Measurements from ENCODE around the gene KIF3A.

The KIF3A gene

GRCh38 chr5:132675936-132676689 is 61.2 kb downstream of the KIF3A start:
- no peak for DNase-seq

DNA sequence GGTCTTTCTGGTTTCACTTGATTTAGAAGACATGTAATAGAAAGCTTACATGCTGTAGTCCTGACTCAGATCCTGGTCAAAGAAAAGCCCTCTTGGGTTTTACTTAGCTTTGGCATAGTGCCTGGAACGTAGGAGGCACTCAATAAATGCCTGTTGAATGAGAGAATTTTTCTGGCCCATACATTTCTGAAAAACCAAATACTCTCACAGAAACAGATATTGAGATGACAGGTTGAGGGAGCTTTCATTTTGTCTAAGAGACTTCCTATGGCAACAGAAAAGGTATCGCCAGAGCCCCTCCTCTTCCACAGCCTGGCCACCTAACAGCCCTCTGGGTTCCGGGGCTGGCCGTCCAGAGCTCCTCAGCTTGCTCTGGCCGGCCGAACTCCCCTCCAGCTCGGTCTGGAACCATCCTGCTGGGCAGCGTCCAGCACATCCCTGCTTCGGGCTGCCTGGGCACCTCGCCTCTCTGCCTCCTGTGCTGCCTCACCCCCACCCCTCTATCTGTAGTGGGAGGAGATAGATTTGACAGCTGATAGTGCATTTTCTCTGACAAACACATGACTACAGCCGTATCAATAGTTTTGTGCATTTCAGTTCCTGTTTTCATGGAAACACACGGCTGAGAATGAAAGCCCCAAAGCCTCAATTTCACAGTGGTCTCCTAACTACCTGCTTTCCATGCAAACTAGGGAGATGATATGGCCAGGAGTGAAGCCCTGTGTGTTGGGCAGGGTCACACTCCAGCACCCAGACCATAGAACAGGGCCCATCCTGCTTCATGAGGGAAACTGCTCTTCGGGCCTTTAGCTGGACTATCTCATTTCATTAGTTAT is 62.5 kb downstream of the KIF3A start:
- no peak for DNase-seq

- no peak for DNase-seq
Measured at GRCh38 chr5:132673939-132674630, 63.3 kb downstream of the KIF3A start, which contains the start of gene IL4. TSS of gene IL4 (plus strand) at chr5:132673989. CDS start at chr5:132674051, 62 bp downstream.

- no peak for DNase-seq
Measured at GRCh38 chr5:132673488-132673887, 63.9 kb downstream of the KIF3A start.

DNA sequence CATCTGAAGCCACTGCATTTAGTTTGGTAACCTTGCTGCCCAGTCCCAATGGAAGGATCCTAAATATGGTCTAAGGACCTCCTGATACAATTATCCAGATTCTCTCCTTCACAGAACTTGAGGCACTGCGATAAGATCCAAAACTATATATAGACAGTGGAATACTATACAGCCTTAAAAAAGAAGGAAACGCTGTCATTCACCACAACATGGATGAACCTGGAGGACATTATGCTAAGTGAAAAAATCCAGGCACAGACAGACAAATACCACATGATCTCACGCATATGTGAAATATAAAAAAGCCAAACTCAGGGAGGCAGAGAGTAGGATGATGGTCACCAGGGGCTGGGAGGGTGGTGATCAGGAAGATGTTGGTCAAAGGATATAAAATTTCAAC is 66.3 kb downstream of the KIF3A start:
- no peak for DNase-seq

- DNase-seq: no peak
Measured at GRCh38 chr5:132669966-132670882, 67.1 kb downstream of the KIF3A start.

GRCh38 chr5:132669455-132669820 is 67.9 kb downstream of the KIF3A start:
- DNase-seq: no peak

DNA sequence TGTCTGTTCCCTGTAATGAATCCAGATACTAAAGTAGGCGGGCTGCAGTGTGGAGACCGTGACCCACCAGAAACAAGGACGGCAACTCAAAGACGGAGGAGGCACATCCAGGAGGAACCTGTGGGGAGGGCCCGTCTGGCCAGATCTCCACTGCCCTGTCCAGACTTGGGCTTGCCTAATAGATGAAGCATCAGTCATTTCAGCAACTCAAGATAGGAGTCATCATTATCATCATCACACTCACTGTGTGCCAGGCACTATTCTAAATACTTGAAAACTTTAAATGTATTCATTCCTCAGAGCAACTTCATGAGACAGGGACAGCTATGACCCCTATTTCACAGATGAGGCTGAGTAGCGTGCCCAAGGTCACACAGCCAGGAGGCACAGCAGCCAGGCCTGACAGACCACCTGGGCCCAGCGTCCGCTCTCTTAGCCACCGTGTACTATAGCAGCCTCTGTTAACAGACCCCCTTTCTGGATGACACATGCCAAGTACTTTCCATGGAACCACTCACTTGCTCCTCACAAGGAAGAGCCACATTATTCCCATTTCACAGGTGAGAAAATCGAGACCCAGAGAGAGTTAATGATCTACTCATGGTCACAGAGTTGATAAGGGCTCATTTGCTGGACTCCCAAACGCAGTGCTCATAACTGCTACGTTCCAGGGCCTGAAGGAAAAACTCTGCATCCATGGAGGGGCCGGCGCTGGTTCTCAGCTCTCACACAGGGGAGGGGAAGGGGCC is 68.5 kb downstream of the KIF3A start:
- no peak for DNase-seq

- no peak for DNase-seq
Measured at GRCh38 chr5:132667761-132668705, 69.3 kb downstream of the KIF3A start.

DNA sequence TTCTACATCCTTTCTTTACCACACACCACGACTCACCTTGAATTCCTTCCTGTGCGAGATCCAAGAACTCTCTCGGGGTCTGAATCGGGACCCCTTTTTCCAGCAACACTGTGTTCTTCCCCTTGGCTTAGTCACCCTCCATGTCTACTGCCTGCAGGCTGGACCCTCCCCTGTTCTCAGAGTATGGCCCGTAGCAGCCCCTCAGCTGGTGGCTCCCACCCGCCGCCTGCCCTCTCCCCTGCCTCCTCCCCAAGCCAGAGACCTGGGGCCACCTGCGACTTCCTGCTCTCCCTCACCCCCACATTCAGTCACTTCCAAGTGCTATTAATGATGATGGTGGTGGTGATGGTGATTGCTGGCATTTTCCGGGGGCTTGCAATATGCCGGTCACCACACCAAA is 70.0 kb downstream of the KIF3A start:
- no peak for DNase-seq

- no peak for DNase-seq
Measured at GRCh38 chr5:132666310-132667123, 70.8 kb downstream of the KIF3A start.

- no peak for DNase-seq
Measured at GRCh38 chr5:132665574-132666080, 71.7 kb downstream of the KIF3A start.

DNA sequence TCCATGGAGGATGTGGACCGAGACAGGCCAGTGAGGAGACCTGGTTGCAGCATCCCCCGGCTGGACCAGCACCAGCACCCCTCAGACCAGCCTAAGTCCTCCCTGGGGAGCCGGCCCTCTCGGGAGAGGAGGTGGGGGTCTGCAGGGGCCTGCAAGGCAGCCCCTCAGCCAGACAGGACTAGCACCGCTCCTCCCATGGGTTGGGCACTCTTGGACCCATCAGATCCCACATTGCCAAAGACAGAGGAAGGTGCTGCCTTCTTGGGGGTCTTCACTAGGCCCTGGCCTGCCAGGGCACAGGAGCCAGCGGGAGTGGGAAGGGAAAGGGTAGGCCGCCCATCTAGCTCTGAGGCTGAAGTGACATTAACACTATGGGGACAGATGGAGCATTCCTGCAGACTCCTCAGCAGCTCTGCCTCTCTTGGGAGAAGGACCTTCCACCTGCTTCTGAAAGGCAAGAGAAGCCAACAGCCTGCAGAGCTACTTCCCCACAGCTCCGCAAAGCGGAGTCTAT is 72.6 kb downstream of the KIF3A start:
- no peak for DNase-seq

GRCh38 chr5:132663771-132664695 is 73.3 kb downstream of the KIF3A start:
- no peak for DNase-seq

GRCh38 chr5:132662925-132663770 is 74.2 kb downstream of the KIF3A start:
- DNase-seq: no peak

DNA sequence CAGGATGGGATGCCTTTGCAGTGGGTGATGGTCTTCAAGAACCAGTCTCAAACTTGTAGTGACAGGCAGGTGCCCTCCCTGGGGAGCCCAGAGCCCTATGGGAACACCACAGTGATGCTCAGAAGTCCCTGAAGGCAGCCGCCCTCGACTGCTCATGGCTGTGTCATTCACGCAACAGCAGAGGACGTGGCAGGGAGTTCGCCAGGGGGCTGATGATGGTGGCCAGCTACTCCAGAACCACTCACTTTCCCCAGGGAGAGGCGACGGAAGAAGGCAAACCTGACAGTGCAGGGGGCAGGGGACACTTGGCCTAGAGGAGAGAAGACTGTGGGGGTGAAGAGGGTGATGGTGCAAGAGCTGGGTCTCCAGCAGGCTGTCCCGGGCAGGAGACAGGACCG is 75.3 kb downstream of the KIF3A start:
- no peak for DNase-seq

Measured in AML-193 (cell line).